GM12878 (cell line): ENCODE data around the gene IRF4. TPM values are rescaled to one million over a fixed set of nuclear protein-coding genes. Genes with fewer than 3 reads are reported as not detected.

ENCODE experiments used
- CBX3 ChIP-seq: fragments of 200-600 bp; sonication (generic); IDR thresholded peaks from 2 replicates; pipeline ENCODE4 v1.6.1; 2016; ENCODE audit warnings: low read depth, borderline replicate concordance
- EED ChIP-seq: sonication (generic); IDR thresholded peaks from 2 replicates; pipeline ENCODE4 v1.6.1; 2016; ENCODE audit warnings: antibody characterized with exemption, low read depth
- EP300 ChIP-seq, 2 experiments: fragments of 150-350 bp in 1 of 2; IDR thresholded peaks; 2 replicates each; pipeline ENCODE4 v1.6.1; 2011 to 2012; ENCODE audit warnings: low read depth in 2 of 2, low read length in 2 of 2, borderline replicate concordance in 1 of 2, improper control_type of control experiment in 1 of 2, inconsistent platforms in 1 of 2; ENCODE audit not compliant: control insufficient read depth in 1 of 2
- HCFC1 ChIP-seq: fragments of 150-350 bp; IDR thresholded peaks from 2 replicates; pipeline ENCODE4 v1.6.1; 2014; ENCODE audit warnings: low read length
- KDM1A ChIP-seq: fragments of 200-600 bp; sonication (generic); IDR thresholded peaks from 2 replicates; pipeline ENCODE4 v1.6.1; 2016; ENCODE audit warnings: borderline replicate concordance
- MEF2B ChIP-seq: fragments of 450-650 bp; IDR thresholded peaks from 2 replicates; pipeline ENCODE4 v1.6.1; 2018; ENCODE audit warnings: mild to moderate bottlenecking, moderate library complexity; ENCODE audit not compliant: partially characterized antibody, poor library complexity, severe bottlenecking
- NFIC ChIP-seq: IDR thresholded peaks from 2 replicates; pipeline ENCODE4 v1.6.1; 2012; ENCODE audit warnings: low read depth, mild to moderate bottlenecking, inconsistent platforms, low read length, moderate library complexity
- NFXL1 ChIP-seq: fragments of 450-650 bp; IDR thresholded peaks from 2 replicates; pipeline ENCODE4 v1.6.1; 2017; ENCODE audit warnings: antibody characterized with exemption, mild to moderate bottlenecking, borderline replicate concordance
- NR2C2 ChIP-seq: IDR thresholded peaks from 2 replicates; pipeline ENCODE4 v1.6.1; 2011; ENCODE audit warnings: borderline replicate concordance, low read depth; ENCODE audit not compliant: control insufficient read depth, insufficient read length
- PAX5 ChIP-seq: IDR thresholded peaks from 2 replicates; pipeline ENCODE4 v1.6.1; 2011; ENCODE audit warnings: low read depth, low read length, borderline replicate concordance
- RUNX3 ChIP-seq: IDR thresholded peaks from 2 replicates; pipeline ENCODE4 v1.6.1; 2012; ENCODE audit warnings: low read length, inconsistent platforms
- SIN3A ChIP-seq: IDR thresholded peaks from 2 replicates; pipeline ENCODE4 v1.6.1; 2012; ENCODE audit warnings: low read depth, low read length, improper control_type of control experiment
- SRF ChIP-seq, 2 experiments: IDR thresholded peaks; 2 replicates each; pipeline ENCODE4 v1.6.1; 2011; ENCODE audit warnings: low read depth in 2 of 2, low read length in 2 of 2, mild to moderate bottlenecking in 1 of 2, moderate library complexity in 1 of 2
- STAT1 ChIP-seq: fragments of 450-650 bp; conservative IDR thresholded peaks from 2 replicates; pipeline ENCODE4 v1.6.1; 2014; ENCODE audit warnings: antibody characterized with exemption, mild to moderate bottlenecking
- ZSCAN29 ChIP-seq: fragments of 450-650 bp; IDR thresholded peaks from 2 replicates; pipeline ENCODE4 v1.6.1; 2017; ENCODE audit warnings: mild to moderate bottlenecking, moderate library complexity
- polyA plus RNA-seq, 11 experiments: library from polyadenylated mRNA; depleted of rRNA in 4 of 11; unstranded in 6 of 11; stranded (reverse) in 5 of 11; fragments of >200 nt; fragmentation: Nextera tagmentation in 4 of 11; fragmentation: Illumina TruSeq in 1 of 11; extraction: Ambion mirVana in 4 of 11; extraction: Trizol in 1 of 11; gene quantifications; 1 replicate in 1 of 11; 2 replicates in 10 of 11; pipeline versions ENCODE4 v1.2.1 to v1.2.3, GENCODE V29; 2011 to 2016; ENCODE audit warnings: inconsistent platforms in 2 of 11, missing spikeins in 2 of 11, low read depth in 1 of 11
- total RNA-seq, 4 experiments: library from RNA; depleted of rRNA in 3 of 4; stranded (reverse); fragments of >200 nt in 3 of 4; fragmentation: Illumina TruSeq in 1 of 4; extraction: Trizol in 1 of 4; gene quantifications; 2 replicates each; pipeline versions ENCODE4 v1.2.1 to v1.2.3, GENCODE V29; 2013 to 2021
- TF ChIP-seq, protein P1 (sequence below): IDR thresholded peaks from 2 replicates; pipeline ENCODE4 v1.6.1; 2011; ENCODE audit warnings: low read depth, mild to moderate bottlenecking, low read length, moderate library complexity, borderline replicate concordance; ENCODE audit errors: extremely low read depth
- TF ChIP-seq, protein P2 (sequence below): fragments of 450-650 bp; formaldehyde crosslinking; IDR thresholded peaks from 2 replicates; pipeline ENCODE4 v1.4.0; 2022; ENCODE audit warnings: mild to moderate bottlenecking, moderate library complexity
- TF ChIP-seq, protein P3 (sequence below): fragments of 450-650 bp; IDR thresholded peaks from 2 replicates; pipeline ENCODE4 v1.6.1; 2014; ENCODE audit warnings: mild to moderate bottlenecking
- TF ChIP-seq, protein P4 (sequence below): IDR thresholded peaks from 2 replicates; pipeline ENCODE4 v1.6.1; 2011; ENCODE audit warnings: mild to moderate bottlenecking, low read depth, low read length, moderate library complexity; ENCODE audit not compliant: insufficient replicate concordance
- TF ChIP-seq, protein P5 (sequence below): IDR thresholded peaks from 2 replicates; pipeline ENCODE4 v1.6.1; 2012; ENCODE audit warnings: low read depth, low read length, improper control_type of control experiment

The IRF4 gene
- total and polyA plus RNA-seq, 10 of the 15 experiments (the other 5 are each of a cell fraction or from before 2014, with no cell fraction given) = 50.0 to 495 (median 257) TPM

DNA sequence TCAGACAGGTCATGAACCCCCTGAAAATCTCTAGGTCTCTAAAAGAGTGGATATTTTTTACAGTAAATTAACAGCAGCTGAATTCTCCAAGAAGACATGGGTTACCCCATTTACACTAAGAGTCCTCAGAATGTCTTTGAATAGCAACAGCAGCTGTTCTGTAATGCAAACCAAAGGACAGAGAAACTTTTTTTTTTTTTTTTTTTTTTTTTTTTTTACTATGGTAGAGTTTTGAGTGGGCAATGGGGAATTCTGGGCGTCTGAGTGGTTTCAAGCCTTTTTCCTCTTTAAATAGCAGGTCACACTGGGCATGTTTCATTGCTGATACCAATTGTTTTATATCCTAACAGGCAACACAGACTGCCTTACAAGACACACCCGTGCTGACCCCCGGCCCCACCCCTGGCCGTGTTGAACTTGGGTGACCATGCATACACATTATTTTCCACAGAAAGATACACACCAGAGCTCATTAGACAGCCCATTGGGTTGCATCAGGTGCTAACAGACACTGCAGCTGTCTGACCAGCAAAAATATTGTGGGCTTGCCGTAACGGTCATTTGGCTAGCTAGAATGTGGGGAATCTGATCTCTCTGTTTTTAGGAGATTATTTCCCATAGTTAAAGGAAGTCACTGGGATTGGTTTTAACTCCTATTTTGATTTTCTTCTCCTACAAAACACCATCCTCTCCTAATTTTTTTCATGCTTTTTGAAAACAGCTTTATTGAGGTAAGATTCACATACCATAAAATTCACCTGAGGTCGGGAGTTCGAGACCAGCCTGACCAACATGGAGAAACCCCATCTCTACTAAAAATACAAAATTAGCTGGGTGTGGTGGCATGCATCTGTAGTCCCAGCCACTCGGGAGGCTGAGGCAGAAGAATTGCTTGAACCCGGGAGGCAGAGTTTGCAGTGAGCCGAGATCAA, 26.7 kb upstream of the IRF4 start (continued):
- TF ChIP-seq HCFC1 (no peak), PAX5 (peak; percentile 45), SRF (IDR thresholded peaks at IDR 0.05; ENCODE audit: low read depth in 2 of 2, low read length in 2 of 2) (no peak), SIN3A (0 out of 2 replicates have a peak, but pooled peaks have one; percentile 65), NFXL1 (no peak), MEF2B (peak; percentile 67), EED (peak; percentile 58; the same call in 1 of the 2 replicates), RUNX3 (no peak), NR2C2 (no peak), CBX3 (no peak), NFIC (no peak), STAT1 (no peak), EP300 (IDR thresholded peaks at IDR 0.05; ENCODE audit: borderline replicate concordance in 1 of 2, control insufficient read depth in 1 of 2, low read depth in 2 of 2, low read length in 2 of 2) (peak; percentile 37 to 88; a peak in 2 of 4 replicates), KDM1A (no peak), ZSCAN29 (no peak)
- TF ChIP-seq, protein P1, sequence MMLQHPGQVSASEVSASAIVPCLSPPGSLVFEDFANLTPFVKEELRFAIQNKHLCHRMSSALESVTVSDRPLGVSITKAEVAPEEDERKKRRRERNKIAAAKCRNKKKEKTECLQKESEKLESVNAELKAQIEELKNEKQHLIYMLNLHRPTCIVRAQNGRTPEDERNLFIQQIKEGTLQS = no peak
- TF ChIP-seq, protein P2, sequence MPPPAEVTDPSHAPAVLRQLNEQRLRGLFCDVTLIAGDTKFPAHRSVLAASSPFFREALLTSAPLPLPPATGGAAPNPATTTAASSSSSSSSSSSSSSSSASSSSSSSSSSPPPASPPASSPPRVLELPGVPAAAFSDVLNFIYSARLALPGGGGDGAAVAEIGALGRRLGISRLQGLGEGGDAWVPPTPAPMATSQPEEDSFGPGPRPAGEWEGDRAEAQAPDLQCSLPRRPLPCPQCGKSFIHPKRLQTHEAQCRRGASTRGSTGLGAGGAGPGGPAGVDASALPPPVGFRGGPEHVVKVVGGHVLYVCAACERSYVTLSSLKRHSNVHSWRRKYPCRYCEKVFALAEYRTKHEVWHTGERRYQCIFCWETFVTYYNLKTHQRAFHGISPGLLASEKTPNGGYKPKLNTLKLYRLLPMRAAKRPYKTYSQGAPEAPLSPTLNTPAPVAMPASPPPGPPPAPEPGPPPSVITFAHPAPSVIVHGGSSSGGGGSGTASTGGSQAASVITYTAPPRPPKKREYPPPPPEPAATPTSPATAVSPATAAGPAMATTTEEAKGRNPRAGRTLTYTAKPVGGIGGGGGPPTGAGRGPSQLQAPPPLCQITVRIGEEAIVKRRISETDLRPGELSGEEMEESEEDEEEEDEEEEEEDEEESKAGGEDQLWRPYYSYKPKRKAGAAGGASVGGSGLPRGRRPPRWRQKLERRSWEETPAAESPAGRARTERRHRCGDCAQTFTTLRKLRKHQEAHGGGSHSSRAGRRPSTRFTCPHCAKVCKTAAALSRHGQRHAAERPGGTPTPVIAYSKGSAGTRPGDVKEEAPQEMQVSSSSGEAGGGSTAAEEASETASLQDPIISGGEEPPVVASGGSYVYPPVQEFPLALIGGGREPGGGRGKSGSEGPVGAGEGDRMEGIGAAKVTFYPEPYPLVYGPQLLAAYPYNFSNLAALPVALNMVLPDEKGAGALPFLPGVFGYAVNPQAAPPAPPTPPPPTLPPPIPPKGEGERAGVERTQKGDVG (CRISPR knock-in tag) = no peak
- TF ChIP-seq, protein P3, sequence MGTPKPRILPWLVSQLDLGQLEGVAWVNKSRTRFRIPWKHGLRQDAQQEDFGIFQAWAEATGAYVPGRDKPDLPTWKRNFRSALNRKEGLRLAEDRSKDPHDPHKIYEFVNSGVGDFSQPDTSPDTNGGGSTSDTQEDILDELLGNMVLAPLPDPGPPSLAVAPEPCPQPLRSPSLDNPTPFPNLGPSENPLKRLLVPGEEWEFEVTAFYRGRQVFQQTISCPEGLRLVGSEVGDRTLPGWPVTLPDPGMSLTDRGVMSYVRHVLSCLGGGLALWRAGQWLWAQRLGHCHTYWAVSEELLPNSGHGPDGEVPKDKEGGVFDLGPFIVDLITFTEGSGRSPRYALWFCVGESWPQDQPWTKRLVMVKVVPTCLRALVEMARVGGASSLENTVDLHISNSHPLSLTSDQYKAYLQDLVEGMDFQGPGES = no peak
- TF ChIP-seq, protein P4, sequence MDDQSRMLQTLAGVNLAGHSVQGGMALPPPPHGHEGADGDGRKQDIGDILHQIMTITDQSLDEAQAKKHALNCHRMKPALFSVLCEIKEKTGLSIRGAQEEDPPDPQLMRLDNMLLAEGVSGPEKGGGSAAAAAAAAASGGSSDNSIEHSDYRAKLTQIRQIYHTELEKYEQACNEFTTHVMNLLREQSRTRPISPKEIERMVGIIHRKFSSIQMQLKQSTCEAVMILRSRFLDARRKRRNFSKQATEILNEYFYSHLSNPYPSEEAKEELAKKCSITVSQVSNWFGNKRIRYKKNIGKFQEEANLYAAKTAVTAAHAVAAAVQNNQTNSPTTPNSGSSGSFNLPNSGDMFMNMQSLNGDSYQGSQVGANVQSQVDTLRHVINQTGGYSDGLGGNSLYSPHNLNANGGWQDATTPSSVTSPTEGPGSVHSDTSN = no peak
- TF ChIP-seq, protein P5, sequence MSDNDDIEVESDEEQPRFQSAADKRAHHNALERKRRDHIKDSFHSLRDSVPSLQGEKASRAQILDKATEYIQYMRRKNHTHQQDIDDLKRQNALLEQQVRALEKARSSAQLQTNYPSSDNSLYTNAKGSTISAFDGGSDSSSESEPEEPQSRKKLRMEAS = no peak
